ENCODE measurements around the gene RUNX2.

- TF ChIP-seq CTCF (IDR thresholded peaks at IDR 0.05 in 8 of 11, conservative IDR thresholded peaks at IDR 0.05 in 3 of 11): no peak
- TF ChIP-seq POLR2A (IDR thresholded peaks at IDR 0.05): no peak
- TF ChIP-seq POLR2AphosphoS5 (IDR thresholded peaks at IDR 0.05): no peak
Observed at GRCh38 chr6:45420909-45421708, 93.0 kb downstream of the RUNX2 start.

All from spleen (tissue), 7 donors.